ENCODE data around the gene KPNA6.
"Not testable (repeated sequence)": the region's sequence is repeated elsewhere in the genome, so short reads cannot be mapped to it uniquely, and the experiment has no call there.

KPNA6 gene

DNA sequence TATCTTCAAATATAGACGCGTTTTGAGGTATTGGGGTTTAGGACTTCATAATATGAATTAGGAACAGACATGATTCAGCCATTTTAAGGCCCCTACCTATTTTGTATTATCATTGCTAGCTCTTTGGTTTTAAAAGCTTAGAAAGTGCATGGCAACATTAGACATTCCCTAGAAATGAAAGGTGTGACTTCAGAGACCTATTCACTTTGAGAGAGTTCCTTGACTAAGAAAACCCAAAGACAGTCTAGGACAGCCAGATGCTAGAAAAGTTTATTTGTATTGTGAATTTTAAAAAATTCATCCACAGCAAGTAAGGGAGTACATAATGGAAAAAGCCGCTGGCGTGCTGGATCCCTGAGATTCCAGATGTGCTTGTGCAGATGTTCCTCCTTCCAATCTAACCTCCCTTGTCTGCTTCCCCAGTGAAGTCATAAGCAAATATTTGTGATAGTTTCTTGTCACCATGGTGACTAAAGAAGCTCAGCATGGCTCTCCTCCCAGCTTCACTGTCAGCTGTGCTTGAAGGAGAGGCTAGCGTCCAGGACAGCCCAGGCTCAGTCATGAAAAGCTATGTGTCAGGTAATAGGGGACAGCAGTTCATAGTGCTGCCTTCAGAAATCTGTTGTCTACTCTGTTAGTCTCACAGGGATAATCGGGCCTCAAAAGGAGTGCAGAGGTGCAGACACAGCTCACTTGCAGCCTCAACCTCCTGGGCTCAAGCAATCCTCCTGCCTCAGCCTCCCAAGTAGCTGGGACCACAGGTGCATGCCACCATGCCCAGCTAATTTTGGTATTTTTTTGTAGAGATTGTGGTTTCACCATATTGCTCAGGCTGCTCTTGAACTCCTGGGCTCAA lies 34.8 kb downstream of the KPNA6 start:
- no peak for DNase-seq (ENCODE audit: low read depth, low spot score)

DNA sequence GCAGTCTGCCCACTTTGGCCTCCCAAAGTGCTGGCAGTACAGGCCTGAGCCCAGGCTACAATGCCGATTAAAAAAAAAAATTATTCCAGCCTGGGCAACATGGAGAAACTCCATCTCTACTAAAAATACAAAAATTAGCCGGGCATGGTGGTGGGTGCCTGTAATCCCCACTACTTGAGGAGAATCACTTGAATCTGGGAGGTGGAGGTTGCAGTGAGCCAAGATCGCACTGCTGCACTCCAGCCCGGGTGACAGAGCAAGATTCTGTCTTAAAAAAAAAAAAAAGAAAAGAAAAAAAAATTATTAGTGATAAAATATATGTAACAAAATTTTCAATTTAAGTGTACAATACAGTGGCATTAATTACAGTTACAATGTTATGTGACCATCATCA lies 35.4 kb downstream of the KPNA6 start:
- not testable (repeated sequence) for DNase-seq (ENCODE audit: low read depth, low spot score)

DNA sequence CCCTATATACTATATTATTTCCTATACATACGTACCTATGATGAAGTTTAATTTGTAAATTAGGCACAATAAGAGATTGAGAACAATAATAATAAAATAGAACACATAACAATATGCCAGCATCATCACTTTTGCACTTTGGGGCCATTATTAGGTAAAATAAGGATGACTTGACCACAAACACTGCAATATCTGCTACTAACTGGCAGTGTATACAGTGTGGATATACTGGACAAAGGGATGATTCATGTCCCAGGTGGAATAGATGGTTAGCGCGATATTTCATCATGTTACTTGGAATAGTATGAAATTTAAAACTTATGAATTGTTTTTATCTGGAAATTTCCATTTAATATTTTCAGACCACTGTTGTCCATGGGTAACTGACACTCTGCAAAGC lies 36.2 kb downstream of the KPNA6 start:
- no peak for DNase-seq (ENCODE audit: low read depth, low spot score)

DNA sequence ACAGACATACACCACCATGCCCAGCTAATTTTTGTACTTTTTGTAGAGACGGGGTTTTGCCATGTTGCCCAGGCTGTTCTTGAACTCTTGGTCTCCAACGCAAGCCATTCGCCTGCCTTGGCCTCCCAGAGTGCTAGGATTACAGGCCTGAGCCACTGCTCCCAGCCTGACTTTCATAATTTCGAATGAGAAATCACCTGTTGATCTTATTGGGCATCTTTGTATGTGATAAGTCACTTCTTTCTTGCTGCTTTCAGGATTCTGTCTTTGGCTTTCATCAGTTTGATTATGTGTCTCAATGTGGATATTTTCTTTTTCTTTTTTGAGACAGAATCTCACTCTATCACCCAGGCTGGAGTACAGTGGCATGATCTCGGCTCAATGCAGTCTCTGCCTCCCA lies 39.9 kb downstream of the KPNA6 start:
- DNase-seq (ENCODE audit: low read depth, low spot score): not testable (repeated sequence)

DNA sequence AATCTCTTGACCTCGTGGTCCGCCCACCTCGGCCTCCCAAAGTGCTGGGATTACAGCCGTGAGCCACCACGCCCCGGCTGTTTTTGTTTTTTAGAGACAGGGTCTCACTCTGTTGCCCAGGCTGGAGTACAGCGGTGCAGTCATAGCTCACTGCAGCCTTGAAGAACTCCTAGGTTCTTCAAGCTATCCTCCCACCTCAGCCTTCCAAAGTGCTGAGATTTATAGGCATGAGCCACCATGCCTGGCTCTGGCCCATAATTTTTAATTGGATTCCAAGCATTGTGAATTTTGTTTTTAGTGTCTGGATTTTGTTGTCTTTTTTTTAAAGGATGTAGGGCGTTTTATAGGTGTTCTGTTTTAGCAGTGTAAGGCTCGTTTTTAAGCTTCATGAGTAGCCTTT lies 43.0 kb downstream of the KPNA6 start:
- DNase-seq (ENCODE audit: low read depth, low spot score): no peak

DNA sequence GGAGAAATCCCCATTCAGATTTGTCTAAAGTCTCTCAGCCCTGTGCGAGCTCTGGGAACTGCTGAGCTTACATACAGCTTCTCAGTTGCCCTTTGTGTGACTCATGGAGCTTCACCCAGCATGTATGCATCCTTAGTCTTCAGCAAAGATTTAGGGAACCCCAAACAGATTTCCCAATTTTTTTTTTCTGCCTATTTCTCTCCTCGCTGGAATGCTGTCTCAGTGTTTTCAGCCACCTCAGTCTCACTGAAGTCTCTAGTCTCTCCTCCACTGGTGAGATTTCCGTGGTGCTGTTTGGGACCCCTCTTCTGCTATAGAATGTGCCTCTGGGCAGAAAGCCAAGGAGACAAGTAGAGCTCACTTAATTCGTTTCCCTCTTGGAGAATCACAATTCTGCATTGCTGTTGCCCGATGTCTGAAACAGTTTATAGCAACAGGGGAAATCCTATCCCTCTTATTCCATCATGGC lies 43.5 kb downstream of the KPNA6 start:
- DNase-seq (ENCODE audit: low read depth, low spot score): no peak

DNA sequence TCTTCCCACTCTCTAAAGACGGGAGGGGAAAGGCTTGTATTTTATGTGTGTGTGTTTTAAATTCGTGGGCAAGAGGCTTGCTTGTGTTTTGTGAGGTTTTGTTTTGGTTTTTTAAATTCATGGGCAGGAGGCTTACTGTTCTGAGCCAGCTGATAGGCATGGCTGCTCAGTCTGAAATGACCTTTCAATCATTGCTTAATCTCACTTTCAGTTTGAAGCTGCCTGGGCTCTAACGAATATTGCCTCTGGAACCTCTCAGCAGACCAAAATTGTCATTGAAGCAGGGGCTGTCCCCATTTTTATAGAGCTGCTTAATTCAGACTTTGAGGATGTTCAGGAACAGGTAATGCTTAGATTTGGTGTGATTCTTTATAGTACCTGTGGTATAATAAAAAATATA lies 51.3 kb downstream of the KPNA6 start:
- DNase-seq (ENCODE audit: low read depth, low spot score): no peak

DNA sequence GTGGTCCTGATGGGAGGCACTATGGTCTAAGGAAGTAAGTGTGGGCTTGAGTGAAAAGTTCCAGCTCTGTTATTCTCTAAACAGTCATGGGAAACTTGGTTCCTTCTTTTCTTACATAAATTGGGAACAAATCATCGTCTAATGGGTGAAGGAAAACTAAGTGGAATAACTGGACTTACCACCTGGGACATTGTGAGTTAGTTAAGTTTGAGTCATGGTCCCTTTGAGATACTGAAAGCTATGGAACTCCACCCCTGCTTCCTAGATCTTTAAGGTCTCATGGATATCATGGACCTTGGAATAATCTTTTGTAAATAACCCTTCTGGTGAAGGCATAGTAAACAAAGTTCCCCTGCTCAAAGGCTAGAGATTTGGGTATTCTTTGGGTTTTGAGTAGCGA lies 55.5 kb downstream of the KPNA6 start:
- no peak for DNase-seq (ENCODE audit: low read depth, low spot score)

DNA sequence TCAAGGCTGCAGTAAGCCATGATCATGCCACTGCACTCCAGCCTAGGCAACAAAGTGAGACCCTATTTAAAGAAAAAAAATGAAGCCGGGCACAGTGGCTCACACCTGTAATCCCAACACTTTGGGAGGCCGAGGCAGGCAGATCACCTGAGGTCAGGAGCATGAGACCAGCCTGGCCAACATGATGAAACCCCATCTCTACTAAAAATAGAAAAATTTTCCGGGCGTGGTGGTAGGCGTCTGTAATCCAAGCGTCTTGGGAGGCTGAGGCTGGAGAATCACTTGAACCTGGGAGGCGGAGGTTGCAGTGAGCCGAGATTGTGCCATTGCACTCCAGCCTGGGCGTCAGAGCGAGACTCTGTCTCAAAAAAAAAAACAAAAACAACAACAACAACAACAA lies 57.8 kb downstream of the KPNA6 start:
- not testable (repeated sequence) for DNase-seq (ENCODE audit: low read depth, low spot score)

DNA sequence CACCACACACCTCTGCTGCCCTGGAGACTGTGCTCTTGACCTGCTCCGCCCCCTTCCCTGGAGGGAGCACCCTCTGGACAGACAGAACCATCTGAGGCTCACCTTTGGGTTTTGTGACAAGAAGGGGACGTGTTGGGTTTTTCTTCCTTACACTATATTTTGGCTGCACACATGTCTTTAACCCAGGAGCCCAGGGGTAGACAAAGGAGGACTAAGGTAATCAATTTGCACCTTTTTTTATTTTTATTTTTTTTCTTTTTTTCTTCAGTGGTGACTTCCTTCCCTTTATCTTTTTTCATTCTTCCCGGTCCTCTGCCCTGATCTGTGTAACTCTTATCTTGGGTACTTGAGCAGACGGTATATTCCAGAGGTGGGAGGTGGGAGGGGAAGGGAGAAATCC lies 63.1 kb downstream of the KPNA6 start:
- DNase-seq (ENCODE audit: low read depth, low spot score): no peak

DNA sequence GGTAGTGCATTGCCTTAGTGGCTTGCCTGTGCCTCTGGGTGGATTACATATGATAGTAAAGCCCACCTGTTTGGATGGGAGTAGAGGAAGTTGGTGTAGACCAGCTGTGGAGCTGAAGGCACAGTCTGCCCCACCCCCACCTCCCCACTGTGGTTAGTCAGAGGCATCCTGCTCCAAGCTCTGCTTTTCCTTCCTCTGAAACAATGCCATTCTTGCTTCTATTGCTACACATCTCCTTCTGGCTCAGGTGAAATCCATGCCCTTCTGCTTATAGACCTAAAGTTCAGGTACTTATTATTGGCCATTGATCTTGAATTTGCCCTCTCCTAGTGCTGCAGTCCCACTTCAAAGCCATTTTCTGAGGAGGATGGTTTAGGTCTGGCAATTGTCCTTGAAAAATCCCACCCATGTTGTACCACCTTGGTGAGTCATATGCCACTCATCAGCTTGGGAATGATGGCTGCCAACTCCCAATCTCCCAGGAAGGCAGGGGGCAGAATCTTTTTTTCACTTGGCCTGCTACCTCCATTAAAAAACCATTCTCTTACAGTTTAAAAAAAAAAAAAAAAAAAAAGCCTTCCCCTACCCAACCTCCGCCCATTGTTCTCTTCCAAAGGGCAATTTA lies 64.9 kb downstream of the KPNA6 start:
- DNase-seq (ENCODE audit: low read depth, low spot score): no peak

DNA sequence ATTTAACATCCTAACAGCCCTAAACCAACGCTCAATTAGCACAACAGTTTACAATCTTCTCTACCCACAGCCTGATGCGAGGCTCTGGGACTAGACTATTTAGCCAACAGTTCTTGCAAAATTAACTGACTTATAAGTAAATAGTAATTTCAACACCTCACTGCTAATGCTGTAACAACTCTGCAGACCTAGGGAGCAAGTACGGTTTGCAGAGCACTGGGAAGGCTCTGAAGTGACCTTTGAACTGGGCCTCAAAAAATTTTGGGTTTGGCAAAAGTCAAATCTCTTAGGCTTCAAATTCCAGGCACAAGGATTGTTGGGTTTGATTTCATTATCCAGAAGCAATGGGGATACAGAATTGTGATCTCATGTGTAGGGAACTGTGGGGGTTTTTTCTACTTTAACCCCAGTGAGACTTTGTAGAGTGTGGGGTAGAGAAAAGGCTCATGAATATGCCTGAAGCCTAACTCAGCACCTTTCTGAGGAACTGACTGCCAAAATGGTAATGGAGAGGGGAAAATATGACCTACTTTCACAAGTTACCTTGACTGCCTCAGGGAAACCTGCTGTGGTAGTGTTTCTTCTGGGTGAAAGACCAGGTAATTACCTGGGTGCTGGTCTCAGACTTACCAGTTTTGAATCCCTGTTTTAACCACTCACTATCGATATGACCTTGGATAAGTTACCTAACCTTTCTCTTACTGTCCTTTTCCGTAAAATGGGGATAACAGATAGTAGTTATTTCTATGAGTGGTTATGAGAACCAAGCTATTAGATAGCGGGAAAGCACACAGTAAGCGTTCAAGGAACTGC lies 70.7 kb downstream of the KPNA6 start:
- no peak for DNase-seq (ENCODE audit: low read depth, low spot score)

DNA sequence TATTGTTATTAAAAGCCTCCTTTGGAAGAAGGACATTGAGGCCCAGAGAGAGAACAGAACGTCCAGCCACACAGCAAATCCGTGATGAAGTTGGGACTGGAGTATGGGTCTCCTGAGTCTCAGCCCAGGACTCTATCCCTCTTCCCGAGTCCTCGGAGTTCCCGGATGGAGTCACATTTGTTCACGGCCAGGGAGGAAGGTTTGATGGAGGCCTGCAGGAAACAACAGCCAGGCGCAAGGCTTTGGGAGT lies 71.3 kb downstream of the KPNA6 start:
- DNase-seq (ENCODE audit: low read depth, low spot score): no peak

DNA sequence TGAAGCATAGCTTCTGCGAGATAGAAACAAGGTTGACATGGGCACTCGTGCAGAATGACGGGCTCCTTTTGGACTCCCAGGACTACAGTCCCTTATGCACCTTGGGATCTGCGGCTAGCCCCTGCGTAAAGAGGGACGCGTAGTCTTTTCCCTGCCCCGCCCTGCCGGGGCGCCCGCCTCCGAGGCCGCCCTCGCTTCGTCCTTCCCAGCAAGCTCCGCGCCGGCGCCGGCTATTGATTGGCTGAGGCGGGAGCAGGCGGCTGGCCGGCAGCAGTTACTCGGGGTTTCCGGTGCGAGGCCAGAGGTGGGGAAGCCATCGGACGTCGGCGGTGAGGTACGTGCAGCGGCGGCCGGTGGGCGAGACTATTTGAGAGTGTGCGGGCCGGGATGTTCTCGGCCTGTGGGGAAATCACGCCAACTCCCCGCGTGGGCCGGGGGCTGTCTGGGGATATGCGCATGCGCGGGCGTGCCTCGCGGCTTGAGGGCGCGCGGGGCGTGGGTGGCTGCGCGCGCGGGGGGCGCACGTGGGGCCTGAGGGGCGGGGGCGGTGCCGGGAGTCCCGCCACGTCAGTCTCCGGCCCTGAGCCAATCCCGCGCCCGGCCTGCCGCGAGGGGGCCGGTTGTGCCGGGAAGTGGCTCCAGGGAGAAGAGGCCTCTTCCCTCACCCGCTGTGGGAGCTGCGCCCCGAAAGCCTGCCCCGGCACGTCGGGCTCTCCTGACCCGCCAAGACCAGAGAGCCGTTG lies 71.8 kb downstream of the KPNA6 start, which contains the start of gene TXLNA:
TSS of gene TXLNA (plus strand) at position 233 of the 743 bp plus-strand sequence. CDS start 671 bp downstream, outside the sequence.
- peak; percentile 70 for DNase-seq (ENCODE audit: low read depth, low spot score)

DNA sequence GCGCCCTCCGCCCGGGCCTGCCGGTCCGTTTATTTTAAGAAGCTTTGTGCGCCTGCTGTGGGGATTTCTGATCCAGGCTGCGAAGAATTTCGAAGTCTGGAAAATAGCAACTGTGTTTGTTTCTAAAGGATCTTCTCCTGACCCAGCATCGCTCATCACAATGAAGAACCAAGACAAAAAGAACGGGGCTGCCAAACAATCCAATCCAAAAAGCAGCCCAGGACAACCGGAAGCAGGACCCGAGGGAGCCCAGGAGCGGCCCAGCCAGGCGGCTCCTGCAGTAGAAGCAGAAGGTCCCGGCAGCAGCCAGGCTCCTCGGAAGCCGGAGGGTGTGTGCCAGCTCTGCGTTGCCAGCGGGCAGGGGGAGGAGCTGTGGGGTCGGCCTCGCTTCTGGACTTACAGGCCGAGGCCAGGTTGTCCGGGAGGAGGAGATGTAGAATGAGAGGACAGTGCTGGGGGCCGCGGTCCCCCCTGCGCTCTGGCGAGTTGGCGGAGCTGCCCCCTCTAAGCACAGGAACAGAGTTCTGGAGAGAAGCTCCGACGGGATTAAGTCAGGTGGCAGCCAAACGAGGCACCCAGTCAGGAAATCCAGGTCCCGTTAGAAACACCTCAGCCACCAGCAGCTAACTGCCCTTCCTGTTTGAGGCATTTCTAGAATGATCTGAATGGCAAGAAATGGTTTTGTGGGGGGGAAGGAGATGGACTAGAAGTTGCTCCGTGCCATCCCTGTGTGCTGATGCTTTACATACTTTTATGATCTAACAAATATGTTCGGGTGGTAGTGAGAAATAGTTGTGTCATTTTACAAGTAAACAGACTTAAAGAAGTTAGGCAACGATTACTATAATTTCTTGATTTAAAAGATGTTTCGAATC lies 72.6 kb downstream of the KPNA6 start:
- no peak for DNase-seq (ENCODE audit: low read depth, low spot score)

DNA sequence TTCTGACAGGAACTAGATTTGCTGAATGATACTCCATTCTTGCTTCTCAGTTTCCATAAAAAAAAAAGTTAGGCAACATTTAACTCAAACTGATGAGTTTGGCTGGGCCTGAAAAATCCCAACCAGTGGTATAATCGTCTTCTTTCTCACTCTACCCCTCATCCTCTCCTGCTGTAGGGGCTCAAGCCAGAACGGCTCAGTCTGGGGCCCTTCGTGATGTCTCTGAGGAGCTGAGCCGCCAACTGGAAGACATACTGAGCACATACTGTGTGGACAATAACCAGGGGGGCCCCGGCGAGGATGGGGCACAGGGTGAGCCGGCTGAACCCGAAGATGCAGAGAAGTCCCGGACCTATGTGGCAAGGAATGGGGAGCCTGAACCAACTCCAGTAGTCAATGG lies 73.2 kb downstream of the KPNA6 start:
- DNase-seq (ENCODE audit: low read depth, low spot score): no peak

DNA sequence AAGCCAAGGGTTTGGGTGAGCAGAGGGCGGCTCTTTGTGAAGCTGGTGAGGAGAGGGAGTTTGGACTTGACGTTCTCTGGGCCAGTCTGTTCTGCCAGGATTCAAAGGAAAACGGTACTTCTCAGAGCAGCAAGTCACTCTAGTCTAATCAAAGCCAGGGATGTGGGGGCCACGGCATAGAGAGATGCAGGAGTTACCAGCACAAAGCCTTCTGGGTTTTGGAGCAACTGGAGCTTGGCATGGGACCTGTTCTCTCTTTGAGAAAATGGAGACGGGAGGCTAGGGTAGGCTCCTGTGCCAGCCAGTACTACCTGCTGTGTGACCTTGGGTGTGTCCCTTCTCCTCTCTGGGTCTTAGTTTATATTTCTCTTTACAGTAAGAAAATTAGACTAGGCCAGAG lies 73.7 kb downstream of the KPNA6 start:
- DNase-seq (ENCODE audit: low read depth, low spot score): no peak

DNA sequence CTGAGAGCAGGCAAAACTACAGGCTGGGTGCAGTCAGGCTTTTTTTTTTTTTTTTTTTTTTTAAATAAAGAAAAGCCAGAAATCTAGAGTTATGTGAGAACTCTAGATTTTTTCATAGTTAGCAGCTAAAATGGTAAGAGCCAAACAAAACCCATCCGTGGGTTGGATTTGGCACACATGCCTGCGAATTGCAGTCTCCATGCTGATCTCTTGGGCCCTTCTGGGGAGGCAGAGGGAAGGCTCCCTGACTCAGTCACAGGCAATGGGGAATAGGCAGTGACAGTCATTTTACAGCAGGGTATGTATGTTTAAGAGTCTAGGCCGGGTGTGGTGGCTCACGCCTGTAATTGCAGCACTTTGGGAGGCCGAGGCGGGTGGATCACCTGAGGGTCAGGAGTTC lies 74.2 kb downstream of the KPNA6 start:
- DNase-seq (ENCODE audit: low read depth, low spot score): no peak

DNA sequence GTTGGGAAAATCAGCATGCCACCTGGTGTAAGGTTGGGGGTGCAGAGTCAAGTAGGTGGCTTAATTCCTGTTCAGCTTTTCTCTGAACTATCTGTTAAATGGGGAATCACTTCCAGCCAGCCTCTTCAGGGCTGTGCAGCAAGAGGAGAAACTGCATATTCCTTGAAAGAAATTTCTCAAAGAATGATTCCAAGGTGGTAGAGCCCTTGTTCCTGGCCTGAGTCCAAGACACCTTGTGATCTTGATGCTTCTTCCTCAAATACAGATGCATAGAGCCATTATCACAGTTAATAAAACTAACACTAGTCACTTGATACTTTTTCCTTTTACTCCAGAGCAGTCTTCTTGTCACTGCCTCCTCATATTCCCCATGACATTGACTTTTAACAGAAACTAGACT lies 76.8 kb downstream of the KPNA6 start:
- no peak for DNase-seq (ENCODE audit: low read depth, low spot score)

DNA sequence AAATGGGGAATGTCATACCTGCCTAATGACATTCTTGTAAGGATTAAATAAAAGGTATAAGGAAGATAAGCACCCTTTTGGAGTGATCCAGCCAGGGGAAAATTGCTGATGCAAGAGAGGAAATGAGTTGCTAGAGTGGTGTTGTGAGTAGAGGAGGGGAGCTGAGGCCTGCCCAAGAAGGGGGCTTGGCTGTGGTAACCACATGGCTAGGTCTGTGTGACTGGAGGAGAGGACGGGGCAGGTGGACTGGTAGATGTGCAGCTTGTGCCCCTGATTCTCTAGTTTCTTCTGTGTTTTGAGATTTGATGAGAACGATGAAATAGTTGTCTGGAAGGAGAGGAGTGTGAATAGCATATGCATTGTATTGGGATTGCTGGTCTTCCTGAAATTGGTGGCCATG lies 78.2 kb downstream of the KPNA6 start:
- no peak for DNase-seq (ENCODE audit: low read depth, low spot score)

DNA sequence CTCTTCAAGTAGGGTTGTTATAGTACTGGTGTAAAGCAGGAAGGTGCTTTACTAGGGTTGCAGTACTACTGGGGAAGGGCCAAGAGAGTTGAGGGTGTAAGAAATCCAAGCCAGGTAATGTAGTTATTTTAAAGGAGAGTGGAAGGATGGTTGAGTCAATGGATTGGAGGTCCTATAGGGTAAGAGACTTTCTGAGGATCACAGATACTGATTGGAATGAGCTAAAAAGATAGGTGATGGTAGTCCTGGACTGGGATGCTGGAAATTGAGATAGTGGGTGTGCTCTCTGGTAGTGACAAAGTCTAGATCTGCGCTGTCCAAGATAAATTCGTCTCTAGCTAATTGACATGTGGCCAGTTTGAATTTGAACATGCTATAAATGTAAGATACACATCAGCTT lies 78.6 kb downstream of the KPNA6 start:
- DNase-seq (ENCODE audit: low read depth, low spot score): no peak
